ENCODE data around the gene KCNQ1.

The KCNQ1 gene

GRCh38 chr11:2524446-2525165 lies 79.8 kb downstream of the KCNQ1 start:
- no peak for DNase-seq (ENCODE audit: low spot score)

- DNase-seq (ENCODE audit: low spot score) = no peak
Measured at GRCh38 chr11:2525166-2525861, 80.5 kb downstream of the KCNQ1 start.

DNA sequence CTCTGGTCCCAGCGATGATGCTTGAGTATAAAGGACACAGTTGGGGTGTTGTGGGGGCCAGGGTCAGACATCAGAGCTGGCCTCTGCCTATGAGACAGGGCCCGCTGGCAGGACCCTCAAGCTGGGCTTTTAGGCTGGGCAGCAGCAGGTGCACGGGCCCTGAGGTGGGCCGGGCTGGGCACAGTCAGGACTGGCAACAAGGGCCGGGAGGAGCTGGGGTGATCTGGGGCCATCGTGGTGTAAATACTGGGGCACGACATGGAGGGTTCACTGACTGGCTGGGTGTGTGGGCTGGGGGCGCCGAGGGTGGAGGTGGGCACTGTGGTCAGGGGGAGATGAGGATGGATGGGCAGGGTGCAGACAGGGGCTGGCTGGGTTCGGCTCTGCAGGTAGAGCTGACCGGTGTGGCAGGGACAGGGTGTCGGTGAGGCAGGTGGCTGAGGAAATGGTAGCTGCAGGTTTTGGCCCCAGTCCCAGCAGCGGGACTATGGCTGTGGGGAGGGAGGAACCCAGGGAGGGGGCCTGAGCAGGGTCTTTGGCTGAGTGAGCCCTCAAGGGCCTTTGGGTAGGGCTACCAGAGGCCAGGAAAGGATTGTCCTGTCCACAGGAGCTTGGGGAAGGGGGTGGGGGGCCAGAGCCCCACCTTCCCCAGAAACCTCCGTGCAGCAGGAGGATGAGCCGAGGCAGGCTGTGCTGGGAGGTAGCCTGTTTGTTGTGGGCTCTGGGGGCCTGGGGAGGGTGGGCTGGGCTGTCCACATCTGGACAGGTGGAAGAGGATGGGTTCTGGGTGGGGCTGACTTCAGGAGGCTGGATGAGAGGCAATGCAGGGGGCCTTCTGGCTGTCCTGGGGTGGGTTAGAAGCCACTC lies 81.4 kb downstream of the KCNQ1 start:
- DNase-seq (ENCODE audit: low spot score) = no peak

- DNase-seq (ENCODE audit: low spot score) = peak; percentile 86
Measured at GRCh38 chr11:2526808-2527381, 82.1 kb downstream of the KCNQ1 start.

DNA sequence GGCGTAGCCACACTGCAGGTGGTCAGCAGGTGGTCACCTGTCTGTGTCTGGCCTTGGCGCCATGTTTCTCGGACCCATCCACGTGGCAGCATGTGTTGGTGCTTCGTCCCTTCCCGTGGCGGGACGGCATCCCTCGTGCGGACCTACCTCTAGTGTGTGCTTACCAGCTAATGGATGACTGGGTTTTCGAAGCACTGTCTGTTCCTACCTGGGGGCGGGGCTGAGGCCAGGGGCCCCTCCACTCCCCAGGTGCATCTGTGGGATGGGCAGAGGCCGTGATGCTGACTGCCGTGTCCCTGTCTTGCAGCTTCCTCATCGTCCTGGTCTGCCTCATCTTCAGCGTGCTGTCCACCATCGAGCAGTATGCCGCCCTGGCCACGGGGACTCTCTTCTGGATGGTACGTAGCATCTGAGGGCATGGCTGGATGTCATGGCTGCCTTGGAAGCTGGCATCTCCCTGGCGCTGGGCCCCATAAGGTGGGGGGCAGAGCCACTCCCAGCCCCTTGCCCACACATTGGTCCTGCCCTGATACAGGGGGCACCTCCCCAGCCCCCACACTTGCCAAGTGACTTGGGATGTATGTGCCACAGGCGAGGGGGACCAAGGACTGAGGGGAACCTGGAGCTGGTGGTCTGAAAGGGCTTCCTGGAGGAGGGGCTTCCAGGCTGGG lies 82.9 kb downstream of the KCNQ1 start:
- DNase-seq (ENCODE audit: low spot score) = no peak

- DNase-seq (ENCODE audit: low spot score) = no peak
Measured at GRCh38 chr11:2528301-2529050, 83.7 kb downstream of the KCNQ1 start.

GRCh38 chr11:2529173-2529572 lies 84.4 kb downstream of the KCNQ1 start:
- DNase-seq (ENCODE audit: low spot score) = no peak

DNA sequence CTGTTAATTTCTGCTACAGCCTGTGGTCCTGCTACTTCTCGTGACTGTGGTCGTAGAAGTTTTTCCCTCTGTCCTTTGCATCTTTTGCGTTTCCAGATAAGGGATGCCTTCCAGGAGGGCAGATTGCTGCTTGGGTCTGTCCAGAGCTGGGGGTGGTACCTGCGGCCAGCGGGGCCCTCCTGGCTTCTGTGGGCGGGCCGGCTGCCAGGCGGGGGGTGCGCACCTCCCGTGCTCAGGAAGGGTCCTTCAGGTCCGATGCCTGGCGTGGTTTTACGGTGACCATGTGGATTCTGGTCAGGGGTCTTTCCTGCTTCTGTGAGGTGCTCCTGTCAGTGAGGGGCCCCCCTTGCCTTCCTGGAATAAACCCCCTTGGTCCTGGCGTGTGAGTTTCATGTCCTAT lies 84.8 kb downstream of the KCNQ1 start:
- DNase-seq (ENCODE audit: low spot score) = no peak

DNA sequence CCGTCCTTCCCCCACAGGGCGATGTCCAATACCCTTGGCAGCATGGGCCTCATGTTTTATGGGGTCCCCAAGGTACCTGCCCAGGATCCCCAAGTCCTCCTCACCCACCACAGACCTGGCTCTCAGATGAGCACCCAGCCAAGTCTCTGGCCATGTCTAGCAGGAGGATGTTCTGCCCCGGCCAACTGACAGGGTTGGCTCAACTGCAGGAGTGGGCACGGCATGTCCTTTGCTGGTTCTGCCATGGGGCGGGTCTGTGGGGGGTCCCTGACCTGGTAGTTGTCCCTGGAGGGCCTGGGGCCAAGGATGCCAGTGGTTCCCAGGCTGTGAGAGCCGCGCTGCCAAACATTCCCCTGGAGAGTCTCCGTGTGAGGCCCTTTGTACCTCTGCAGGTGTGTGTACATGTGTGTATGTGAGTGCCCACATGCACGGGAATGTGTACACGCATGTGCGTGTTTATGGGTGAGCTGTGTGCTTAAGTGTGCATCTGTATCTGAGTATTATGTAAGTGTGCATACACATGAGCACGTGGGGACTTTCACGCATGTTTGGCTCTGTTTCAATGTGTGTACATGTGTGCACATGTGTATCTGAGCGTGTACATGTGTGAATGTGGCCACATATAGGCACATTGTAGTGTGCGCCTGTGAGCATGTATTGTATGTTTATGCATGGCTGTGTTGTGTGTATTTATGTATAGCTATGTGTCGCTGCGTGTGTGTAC lies 85.5 kb downstream of the KCNQ1 start:
- no peak for DNase-seq (ENCODE audit: low spot score)

DNA sequence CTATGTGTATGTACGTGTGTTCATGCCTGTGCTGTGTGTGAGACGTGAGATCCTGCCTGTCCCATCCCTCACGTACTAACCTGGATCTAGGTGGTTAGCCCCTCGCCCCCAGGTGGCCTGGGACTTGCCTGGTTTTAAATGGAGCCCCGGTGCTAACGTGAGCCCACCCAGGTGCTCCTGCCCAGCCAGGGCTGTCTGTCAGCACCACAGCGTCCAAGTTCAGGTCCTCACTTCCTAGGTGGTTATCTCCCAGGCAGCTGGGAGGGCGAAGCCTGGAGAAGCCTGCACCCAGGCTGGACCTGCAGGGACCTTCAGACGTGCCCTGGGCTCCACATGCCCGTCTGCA lies 86.0 kb downstream of the KCNQ1 start:
- DNase-seq (ENCODE audit: low spot score) = no peak

GRCh38 chr11:2531277-2531986 lies 86.6 kb downstream of the KCNQ1 start:
- peak; percentile 62 for DNase-seq (ENCODE audit: low spot score)

GRCh38 chr11:2531987-2532703 lies 87.3 kb downstream of the KCNQ1 start:
- DNase-seq (ENCODE audit: low spot score) = no peak

DNA sequence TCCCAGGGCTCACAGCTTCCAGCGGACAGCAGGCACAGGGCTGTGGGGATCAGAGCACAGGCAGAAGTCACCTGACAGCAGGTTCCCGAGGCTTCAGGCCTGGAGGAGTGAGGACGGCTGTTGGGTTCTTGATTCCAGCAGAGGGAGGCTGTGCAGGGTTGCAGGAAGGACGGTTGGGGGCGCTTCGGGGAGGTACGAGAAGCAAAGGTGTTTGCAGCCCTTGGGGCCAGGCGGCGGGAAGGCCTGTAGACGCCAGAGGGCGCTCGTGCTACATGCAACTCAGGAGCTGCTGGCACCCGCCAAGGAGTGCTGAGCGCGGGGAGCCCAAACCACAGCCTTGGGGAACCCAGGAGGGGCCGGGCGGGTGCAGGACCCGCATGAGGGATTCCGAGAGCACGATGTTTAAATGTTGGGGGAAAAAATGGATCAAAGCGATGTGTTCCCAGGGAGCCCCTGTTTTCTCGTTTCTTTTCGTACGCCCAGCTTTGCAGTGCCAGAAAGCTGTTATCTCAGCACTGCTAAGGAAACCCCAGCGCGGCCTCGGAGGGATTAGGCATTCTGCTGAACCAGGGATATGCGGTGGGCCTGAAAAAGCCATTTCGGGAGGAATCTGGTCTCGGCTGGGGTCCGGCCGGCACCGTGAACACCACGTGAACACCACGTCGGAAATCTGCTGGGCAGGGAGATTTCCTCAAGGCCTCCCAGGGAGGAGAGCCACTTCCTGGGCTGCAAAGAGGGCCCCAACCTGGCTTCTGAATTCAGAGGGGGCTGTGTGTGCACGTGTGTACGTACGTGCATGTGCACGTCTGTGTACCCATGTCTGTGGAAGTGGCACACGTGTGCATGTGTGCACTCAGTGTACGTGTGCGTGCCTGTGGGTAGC lies 88.1 kb downstream of the KCNQ1 start:
- DNase-seq (ENCODE audit: low spot score) = peak; percentile 92

- DNase-seq (ENCODE audit: low spot score) = peak; percentile 62
Measured at GRCh38 chr11:2533587-2534133, 88.9 kb downstream of the KCNQ1 start.

DNA sequence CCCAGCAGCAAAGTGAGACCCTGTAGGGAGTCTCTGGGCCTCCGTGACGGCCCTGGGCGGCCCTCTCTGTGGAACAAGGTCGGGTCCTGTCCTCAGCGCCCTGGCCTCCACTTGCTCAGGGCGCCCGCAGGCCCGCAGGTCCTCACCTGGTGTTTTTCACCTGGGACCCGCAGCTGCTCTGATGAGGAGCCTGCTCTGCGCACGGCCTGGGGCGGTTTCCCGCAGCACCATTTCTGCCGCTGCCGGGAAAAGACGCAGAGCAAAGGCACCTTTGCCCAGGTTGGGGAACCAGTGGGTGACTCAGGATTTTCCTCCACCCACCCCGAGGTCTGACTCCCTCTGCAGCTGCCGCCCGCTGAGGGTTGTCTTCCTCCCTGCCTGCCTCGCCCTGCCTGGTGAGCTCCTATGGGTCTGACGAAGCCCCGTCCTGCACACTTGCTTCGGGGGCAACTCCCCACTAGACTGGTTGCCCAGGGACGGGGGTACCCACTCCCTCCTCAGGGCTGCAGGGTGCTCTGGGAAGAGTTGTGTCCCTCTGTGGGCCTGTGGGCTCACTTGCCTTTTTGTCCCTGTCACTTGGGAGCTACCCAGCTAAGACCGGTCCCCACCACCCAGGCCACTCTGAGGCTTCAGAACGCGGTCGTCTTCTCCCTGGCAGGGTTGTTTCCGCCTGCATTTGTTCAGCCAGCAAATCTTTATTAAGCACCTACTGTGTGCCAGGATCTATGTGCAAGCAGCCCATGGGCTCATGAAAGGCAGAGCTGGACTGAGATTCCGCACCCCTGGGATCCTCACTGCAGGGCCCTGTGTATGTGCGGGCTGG lies 89.5 kb downstream of the KCNQ1 start:
- DNase-seq (ENCODE audit: low spot score) = no peak

GRCh38 chr11:2534957-2535672 lies 90.3 kb downstream of the KCNQ1 start:
- no peak for DNase-seq (ENCODE audit: low spot score)

All from NAMALWA (cell line).